D721Med (cell line): Measurements from ENCODE around the gene CCL13.

Experiments
- DNase-seq: peaks from one replicate; pipeline ENCODE4 v3.0.0; 2011; ENCODE audit warnings: low spot score; ENCODE audit not compliant: insufficient read length
- FAIRE-seq: peaks from 2 replicates; lab custom pipeline; 2011; peaks lifted over from hg19 to GRCh38; lab: Jason Lieb, UNC
- TF ChIP-seq, protein P1 (sequence below): IDR thresholded peaks from 2 replicates; pipeline ENCODE4 v1.5.1; 2012; ENCODE audit warnings: mild to moderate bottlenecking, control low read depth; ENCODE audit not compliant: insufficient read depth; ENCODE audit errors: missing control alignments

The CCL13 gene

GRCh38 chr17:34386697-34387550 is 30.6 kb downstream of the CCL13 start:
- no peak for DNase-seq
- no peak for FAIRE-seq
- TF ChIP-seq, protein P1, sequence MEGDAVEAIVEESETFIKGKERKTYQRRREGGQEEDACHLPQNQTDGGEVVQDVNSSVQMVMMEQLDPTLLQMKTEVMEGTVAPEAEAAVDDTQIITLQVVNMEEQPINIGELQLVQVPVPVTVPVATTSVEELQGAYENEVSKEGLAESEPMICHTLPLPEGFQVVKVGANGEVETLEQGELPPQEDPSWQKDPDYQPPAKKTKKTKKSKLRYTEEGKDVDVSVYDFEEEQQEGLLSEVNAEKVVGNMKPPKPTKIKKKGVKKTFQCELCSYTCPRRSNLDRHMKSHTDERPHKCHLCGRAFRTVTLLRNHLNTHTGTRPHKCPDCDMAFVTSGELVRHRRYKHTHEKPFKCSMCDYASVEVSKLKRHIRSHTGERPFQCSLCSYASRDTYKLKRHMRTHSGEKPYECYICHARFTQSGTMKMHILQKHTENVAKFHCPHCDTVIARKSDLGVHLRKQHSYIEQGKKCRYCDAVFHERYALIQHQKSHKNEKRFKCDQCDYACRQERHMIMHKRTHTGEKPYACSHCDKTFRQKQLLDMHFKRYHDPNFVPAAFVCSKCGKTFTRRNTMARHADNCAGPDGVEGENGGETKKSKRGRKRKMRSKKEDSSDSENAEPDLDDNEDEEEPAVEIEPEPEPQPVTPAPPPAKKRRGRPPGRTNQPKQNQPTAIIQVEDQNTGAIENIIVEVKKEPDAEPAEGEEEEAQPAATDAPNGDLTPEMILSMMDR = no peak

DNA sequence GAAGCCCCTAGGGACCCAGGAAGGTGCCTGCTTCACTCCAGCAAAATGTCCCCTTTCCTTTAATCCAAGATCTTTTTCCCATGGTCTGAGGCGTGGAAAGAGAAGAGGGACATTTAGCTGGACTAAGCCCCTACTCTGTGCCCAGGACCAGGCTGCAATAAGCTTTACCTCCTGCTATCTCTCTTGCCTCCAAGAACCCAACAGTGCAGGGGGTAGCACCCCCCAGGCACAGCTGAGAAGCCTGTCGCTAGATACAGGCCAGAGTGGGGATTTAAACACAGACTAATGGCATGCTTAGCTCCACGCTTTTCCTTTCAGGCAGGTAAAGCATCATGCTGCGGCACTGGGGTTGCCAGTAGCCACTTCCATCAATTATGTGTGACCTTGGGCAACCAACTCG is 31.3 kb downstream of the CCL13 start:
- FAIRE-seq (no peak), DNase-seq (no peak)
- TF ChIP-seq, protein P1 = no peak

DNA sequence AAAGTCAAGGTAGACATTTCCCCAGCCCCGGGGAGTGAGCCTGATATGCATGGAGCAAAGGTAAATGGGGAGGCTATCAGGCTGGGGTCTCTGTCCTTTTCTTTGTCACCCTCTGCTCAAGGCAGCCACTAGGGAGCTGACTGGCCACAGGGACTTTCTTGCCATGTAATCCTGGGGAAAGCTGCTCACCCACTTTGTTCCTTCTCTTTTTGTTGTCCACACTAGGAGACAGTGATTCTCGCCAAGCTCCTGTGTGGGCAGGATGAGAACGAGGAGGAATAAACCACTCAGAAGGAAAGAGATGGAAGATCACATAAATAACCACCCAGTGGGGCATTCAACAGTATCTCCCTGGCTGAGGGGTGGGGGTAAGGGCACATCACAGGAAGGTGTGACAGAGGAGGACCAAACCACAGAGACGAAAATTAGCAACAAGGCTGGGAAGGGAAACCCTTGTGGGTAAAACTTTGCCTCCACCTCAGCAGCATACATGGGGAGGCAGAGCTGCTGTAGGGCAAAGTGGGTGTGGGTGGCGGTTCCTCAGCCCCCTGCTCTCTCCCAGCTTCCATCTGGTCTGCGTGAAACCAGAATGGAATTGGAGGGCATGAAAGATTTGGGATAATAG is 33.0 kb downstream of the CCL13 start:
- DNase-seq (no peak), FAIRE-seq (no peak)
- TF ChIP-seq, protein P1 = no peak

DNA sequence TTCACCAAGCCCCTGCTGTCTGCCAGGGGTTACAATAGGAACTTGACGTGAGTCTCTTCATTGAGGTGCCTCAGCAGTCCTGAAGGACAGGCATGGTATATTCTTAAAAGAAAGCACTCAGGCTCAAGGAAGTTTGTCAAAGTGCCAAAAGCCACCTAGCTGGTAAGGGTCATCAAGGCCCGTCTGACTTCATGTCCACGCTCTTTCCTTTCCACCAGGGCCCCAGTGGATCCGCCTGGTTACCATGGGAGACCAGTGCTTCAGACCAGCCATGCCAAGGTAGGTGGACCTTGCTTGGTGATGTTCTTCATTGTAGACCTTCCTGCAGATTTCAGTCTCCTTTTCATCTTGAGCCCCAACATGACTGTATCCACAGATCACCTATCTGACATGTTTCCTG is 34.4 kb downstream of the CCL13 start:
- FAIRE-seq (no peak), DNase-seq (no peak)
- TF ChIP-seq, protein P1 = no peak

- no peak for FAIRE-seq
- TF ChIP-seq, protein P1 = no peak
- DNase-seq = no peak
Measured at GRCh38 chr17:34391241-34391640, 35.0 kb downstream of the CCL13 start.

DNA sequence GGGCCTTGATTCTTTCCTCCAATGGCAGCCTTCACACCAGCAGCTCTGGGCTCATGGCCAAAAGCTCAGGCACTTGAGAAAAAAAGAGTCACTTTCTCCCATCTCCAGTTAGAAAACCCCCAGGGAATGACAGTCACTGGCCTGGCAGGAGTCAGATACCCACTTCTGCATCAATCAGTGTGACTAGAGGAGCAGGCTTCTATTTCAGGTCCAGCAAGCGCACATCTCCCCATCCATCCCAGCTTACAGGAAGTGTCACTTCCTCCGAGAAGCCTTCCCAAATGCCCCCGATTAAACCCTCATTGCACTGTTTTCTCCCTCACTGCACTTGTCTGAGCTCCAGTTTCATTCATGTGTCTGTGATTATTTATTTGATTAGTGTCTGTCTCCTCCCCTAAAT is 37.1 kb downstream of the CCL13 start:
- FAIRE-seq (no peak), DNase-seq (no peak)
- TF ChIP-seq, protein P1 = no peak

DNA sequence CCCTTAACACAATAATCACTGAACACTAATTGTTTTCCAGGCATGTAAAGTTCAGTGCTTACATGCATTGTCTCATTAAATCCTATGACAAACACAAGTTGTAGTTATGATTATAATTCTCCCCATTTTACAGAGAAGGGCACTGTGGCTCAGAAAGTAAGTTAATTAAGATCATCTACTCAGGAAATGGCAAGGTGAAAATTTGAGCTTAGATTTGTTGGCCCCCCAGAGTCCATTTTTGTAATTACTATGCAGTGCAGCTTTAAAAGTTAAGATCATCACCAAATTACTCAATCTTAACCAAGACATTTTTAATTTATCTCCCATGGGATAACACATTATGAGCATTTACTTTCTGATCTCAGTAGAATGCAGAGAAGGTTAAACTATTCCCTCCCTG is 41.0 kb downstream of the CCL13 start:
- no peak for DNase-seq
- FAIRE-seq = no peak
- TF ChIP-seq, protein P1 = no peak
